Progenitor cell of endocrine pancreas (in vitro differentiated cells): ENCODE data around the gene PPP6C. TPM values are rescaled to one million over a fixed set of nuclear protein-coding genes. Genes with fewer than 3 reads are reported as not detected.
A peak's percentile ranks its signal among the peaks of the same experiment; 100 is the strongest.
"Not testable (repeated sequence)": the region's sequence is repeated elsewhere in the genome, so short reads cannot be mapped to it uniquely, and the experiment has no call there.

Experiments
- DNase-seq: peaks from one replicate; pipeline ENCODE4 v3.0.0; 2021; ENCODE audit warnings: low spot score; ENCODE audit not compliant: unreplicated experiment
- H3K27ac Mint-ChIP-seq: 2 replicates; pipeline ENCODE4 v1.8.0; 2021; ENCODE audit warnings: mild to moderate bottlenecking, moderate library complexity, mixed read lengths
- H3K27me3 Mint-ChIP-seq: 2 replicates; pipeline ENCODE4 v1.8.0; 2021; ENCODE audit warnings: mixed read lengths
- H3K36me3 Mint-ChIP-seq: 2 replicates; pipeline ENCODE4 v1.8.0; 2022; ENCODE audit warnings: mixed read lengths; ENCODE audit not compliant: insufficient read depth
- H3K4me1 Mint-ChIP-seq: 2 replicates; pipeline ENCODE4 v1.8.0; 2021; ENCODE audit warnings: low read depth, mixed read lengths
- H3K4me3 Mint-ChIP-seq: 2 replicates; pipeline ENCODE4 v1.8.0; 2021; ENCODE audit warnings: low read depth, mild to moderate bottlenecking, moderate library complexity, mixed read lengths
- H3K9me3 Mint-ChIP-seq: 2 replicates; pipeline ENCODE4 v1.8.0; 2021; ENCODE audit warnings: low read depth, mixed read lengths
- total RNA-seq: library from RNA; stranded (reverse); gene quantifications from 2 replicates; pipeline ENCODE4 v1.2.1, GENCODE V29; 2021
- TF ChIP-seq, protein P1 (sequence below): fragments of 200-600 bp; sonication (generic); IDR thresholded peaks from one replicate; pipeline ENCODE4 v1.5.0; 2021; ENCODE audit warnings: antibody characterized with exemption, mild to moderate bottlenecking; ENCODE audit not compliant: unreplicated experiment

PPP6C gene
- total RNA-seq, 1 donor from 2014 or later = 32.5 TPM

DNA sequence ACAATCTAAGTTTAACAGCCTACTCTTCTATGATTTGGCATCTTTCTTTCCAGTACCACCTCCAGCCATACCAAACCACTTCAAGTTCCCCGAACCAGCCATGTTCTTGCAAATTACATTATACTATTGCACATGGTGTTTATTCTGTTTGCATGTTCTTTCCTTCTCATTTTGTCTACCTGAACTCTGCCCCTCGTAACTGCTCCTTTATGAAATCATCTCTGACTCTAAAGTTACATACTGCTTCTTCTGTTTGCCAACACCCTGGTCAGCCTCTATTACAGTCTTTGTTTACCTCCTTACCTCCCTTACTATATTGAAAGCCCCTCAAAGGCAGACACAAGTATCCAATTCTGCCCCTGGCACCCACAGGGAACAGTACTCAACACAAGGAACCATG is 6.0 kb downstream of the PPP6C start:
- DNase-seq = no peak
- Mint-ChIP-seq H3K4me1 (peaks cover 14% of the 10 kb centered on the region), H3K9me3 (peaks cover 5% of the 10 kb centered on the region), H3K27ac (peak overlapping the region; percentile 17), H3K27me3 (no peaks in the 10 kb centered on the region), H3K4me3 (no peak overlapping the region), H3K36me3 (peaks cover 14% of the 10 kb centered on the region)
- TF ChIP-seq, protein P1, sequence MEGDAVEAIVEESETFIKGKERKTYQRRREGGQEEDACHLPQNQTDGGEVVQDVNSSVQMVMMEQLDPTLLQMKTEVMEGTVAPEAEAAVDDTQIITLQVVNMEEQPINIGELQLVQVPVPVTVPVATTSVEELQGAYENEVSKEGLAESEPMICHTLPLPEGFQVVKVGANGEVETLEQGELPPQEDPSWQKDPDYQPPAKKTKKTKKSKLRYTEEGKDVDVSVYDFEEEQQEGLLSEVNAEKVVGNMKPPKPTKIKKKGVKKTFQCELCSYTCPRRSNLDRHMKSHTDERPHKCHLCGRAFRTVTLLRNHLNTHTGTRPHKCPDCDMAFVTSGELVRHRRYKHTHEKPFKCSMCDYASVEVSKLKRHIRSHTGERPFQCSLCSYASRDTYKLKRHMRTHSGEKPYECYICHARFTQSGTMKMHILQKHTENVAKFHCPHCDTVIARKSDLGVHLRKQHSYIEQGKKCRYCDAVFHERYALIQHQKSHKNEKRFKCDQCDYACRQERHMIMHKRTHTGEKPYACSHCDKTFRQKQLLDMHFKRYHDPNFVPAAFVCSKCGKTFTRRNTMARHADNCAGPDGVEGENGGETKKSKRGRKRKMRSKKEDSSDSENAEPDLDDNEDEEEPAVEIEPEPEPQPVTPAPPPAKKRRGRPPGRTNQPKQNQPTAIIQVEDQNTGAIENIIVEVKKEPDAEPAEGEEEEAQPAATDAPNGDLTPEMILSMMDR = no peak

DNA sequence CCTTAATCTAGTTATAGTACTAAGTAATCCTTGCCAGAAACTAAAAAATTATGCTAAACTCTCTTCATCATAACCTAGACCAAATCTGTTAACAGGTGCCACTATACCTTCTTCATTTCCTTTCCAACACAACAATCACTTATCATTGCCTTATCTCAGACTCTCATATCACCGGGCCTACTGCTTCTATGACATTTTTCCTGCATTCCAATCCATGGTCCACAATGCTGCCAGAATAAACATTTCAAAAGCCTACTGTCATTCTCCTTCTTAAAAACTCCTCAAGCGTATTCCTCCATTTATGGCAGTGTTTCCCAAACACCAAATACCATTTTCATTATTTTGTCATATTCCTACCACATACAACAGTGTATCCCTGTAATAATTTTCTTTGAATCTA is 6.5 kb downstream of the PPP6C start:
- TF ChIP-seq, protein P1 = no peak
- H3K9me3 Mint-ChIP-seq = peaks cover 5% of the 10 kb centered on the region
- H3K4me3 Mint-ChIP-seq = no peak overlapping the region
- no peak for DNase-seq
- H3K27me3 Mint-ChIP-seq = no peaks in the 10 kb centered on the region
- peaks cover 13% of the 10 kb centered on the region for H3K4me1 Mint-ChIP-seq
- H3K36me3 Mint-ChIP-seq = peaks cover 17% of the 10 kb centered on the region
- H3K27ac Mint-ChIP-seq = peak overlapping the region; percentile 13

DNA sequence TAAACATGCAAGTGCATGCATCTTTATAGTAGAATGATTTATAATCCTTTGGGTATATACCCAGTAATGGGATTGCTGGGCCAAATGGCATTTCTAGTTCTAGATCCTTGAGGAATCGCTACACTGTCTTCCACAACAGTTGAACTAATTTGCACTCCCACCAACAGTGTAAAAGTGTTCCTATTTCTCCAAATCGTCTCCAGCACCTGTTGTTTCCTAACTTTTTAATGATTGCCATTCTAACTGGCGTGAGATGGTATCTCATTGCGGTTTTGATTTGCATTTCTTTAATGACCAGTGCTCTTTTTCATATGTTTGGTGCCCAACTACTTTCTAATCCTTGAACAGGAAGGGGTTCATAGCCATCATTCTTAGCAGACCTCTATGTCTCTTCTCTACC is 7.8 kb downstream of the PPP6C start:
- not testable (repeated sequence) for H3K27me3 Mint-ChIP-seq, DNase-seq, H3K27ac Mint-ChIP-seq, H3K4me1 Mint-ChIP-seq, H3K4me3 Mint-ChIP-seq, H3K9me3 Mint-ChIP-seq
- peaks cover 22% of the 10 kb centered on the region for H3K36me3 Mint-ChIP-seq

DNA sequence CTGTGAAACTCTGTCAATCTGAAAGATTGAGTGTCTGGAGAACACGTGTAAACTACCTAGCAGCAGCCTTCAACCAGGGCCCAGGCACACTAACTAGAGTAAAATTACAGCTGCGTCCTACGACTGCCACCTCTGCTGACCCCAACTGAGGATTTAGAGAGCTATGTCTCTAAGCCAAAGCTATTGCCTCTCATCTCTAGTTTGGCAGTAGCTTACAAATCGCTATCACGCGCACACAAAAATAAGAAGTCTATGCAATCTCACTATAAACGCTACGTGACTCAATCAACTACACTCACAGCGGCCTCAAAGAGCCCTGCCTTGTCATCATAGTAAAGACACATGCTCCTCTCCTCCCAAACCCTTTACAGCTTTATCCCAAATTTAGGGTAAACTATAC is 8.7 kb downstream of the PPP6C start:
- H3K27me3 Mint-ChIP-seq = no peaks in the 10 kb centered on the region
- H3K36me3 Mint-ChIP-seq = peaks cover 23% of the 10 kb centered on the region
- DNase-seq = no peak
- TF ChIP-seq, protein P1 = no peak
- H3K9me3 Mint-ChIP-seq = peaks cover 5% of the 10 kb centered on the region
- H3K4me3 Mint-ChIP-seq = no peak overlapping the region
- no peak overlapping the region for H3K27ac Mint-ChIP-seq
- peaks cover 5% of the 10 kb centered on the region for H3K4me1 Mint-ChIP-seq

DNA sequence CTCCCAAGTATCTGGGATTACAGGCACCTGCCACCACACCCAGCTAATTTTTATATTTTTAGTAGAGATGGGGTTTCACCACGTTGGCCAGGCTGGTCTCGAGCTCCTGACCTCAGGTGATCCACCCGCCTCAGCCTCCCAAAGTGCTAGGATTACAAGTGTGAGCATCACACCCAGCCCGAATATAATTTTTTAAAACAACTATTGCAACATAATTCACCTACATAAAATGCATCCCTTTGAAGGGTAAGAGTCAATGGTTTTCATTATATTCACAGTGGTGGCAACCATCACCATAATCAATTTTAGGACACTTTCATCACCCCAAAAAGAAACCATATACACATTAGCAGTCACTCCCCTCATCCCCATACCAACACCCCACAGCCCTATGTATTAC is 9.8 kb downstream of the PPP6C start:
- not testable (repeated sequence) for H3K4me3 Mint-ChIP-seq, H3K9me3 Mint-ChIP-seq

DNA sequence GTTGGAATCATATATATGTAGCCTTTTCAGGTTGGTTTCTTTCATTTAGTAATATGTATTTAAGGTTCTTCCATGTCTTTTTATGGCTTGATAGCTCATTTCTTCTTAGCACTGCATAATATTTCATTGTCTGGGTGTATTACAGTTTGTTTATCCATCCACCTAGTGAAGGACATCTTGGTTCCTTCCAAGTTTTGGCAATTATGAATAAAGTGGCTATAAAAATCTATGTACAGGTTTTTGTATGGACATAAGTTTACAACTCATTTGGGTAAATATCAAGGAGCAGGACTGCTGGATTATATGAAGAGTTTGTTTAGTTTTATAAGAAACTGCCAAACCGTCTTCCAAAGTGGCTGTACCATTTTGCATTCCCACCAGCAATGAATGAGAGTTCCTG is 11.7 kb downstream of the PPP6C start:
- no peak overlapping the region for H3K4me3 Mint-ChIP-seq
- H3K9me3 Mint-ChIP-seq = peaks cover 5% of the 10 kb centered on the region
- no peaks in the 10 kb centered on the region for H3K27me3 Mint-ChIP-seq
- TF ChIP-seq, protein P1 = no peak
- no peak overlapping the region for H3K27ac Mint-ChIP-seq
- no peak for DNase-seq
- H3K36me3 Mint-ChIP-seq = peaks cover 22% of the 10 kb centered on the region
- peaks cover under 1% of the 10 kb centered on the region for H3K4me1 Mint-ChIP-seq

More for the DNA sequence above, 9.8 kb downstream of the PPP6C start:
- not testable (repeated sequence) for H3K4me1 Mint-ChIP-seq, H3K27me3 Mint-ChIP-seq, H3K27ac Mint-ChIP-seq, DNase-seq
- peaks cover 23% of the 10 kb centered on the region for H3K36me3 Mint-ChIP-seq
